IMR-90 (cell line): ENCODE results near the gene ETV6. TPM values are rescaled to one million over a fixed set of nuclear protein-coding genes. Genes with fewer than 3 reads are reported as not detected.
A peak's percentile ranks its signal among the peaks of the same experiment; 100 is the strongest.

ENCODE experiments used
- ATAC-seq: fragments of 200-7000 bp; cut with Tn5 transposase; 2 replicates; pipeline ENCODE4 v1.9.1; 2020; ENCODE audit warnings: low read depth, mild to moderate bottlenecking, moderate library complexity
- BruUV-seq: library from RNA; stranded (reverse); fragments of 400-500 nt; replicated peaks from 2 replicates; lab custom pipeline; 2021; lab: Mats Ljungman, UMichigan
- CTCF ChIA-PET: fragments of 300-600 bp; formaldehyde crosslinking; extraction: SDS; loops from one replicate; lab custom pipeline; 2021; ENCODE audit warnings: antibody characterized with exemption; lab: Yijun Ruan, JAX
- POLR2A ChIA-PET: fragments of 300-600 bp; sonication (Branson Sonifier 250); formaldehyde crosslinking; loops from one replicate; lab custom pipeline; 2022; ENCODE audit warnings: antibody characterized with exemption; ENCODE audit not compliant: unreplicated experiment; lab: Charles Lee
- DNase-seq: peaks from one replicate; pipeline ENCODE4 v3.0.0; 2013
- H2AFZ ChIP-seq: replicated peaks from 2 replicates; pipeline ENCODE3; 2013; ENCODE audit warnings: low read length, mild to moderate bottlenecking; ENCODE audit not compliant: poor library complexity
- H2AK5ac ChIP-seq: 2 replicates; pipeline ENCODE4 v1.6.1; 2013; ENCODE audit warnings: low read depth, low read length, inconsistent platforms
- H2AK9ac ChIP-seq: replicated peaks from 2 replicates; pipeline ENCODE3; 2013; ENCODE audit warnings: mild to moderate bottlenecking, low read depth, low read length, moderate library complexity; ENCODE audit not compliant: poor library complexity
- H2BK120ac ChIP-seq: 2 replicates; pipeline ENCODE4 v1.6.1; 2013; ENCODE audit warnings: low read depth, low read length, inconsistent platforms
- H2BK15ac ChIP-seq: 3 replicates; pipeline ENCODE4 v1.6.1; 2013; ENCODE audit warnings: low read depth, low read length, inconsistent platforms
- H2BK20ac ChIP-seq: 2 replicates; pipeline ENCODE4 v1.6.1; 2013; ENCODE audit warnings: low read depth, mild to moderate bottlenecking, inconsistent platforms, low read length, moderate library complexity
- H2BK5ac ChIP-seq: 2 replicates; pipeline ENCODE4 v1.6.1; 2013; ENCODE audit warnings: mild to moderate bottlenecking, low read depth, low read length, inconsistent platforms; ENCODE audit not compliant: poor library complexity, severe bottlenecking
- H3K14ac ChIP-seq: replicated peaks from 2 replicates; pipeline ENCODE4 v1.6.1; 2013; ENCODE audit warnings: low read depth, low read length, inconsistent platforms
- H3K18ac ChIP-seq: 2 replicates; pipeline ENCODE4 v1.6.1; 2013; ENCODE audit warnings: low read depth, low read length, control low read depth
- H3K23ac ChIP-seq: 2 replicates; pipeline ENCODE4 v1.6.1; 2013; ENCODE audit warnings: low read depth, low read length, inconsistent platforms
- H3K27ac ChIP-seq: 2 replicates; pipeline ENCODE4 v1.5.1; 2013; ENCODE audit warnings: mild to moderate bottlenecking, control low read depth, low read length; ENCODE audit not compliant: insufficient read depth
- H3K27me3 ChIP-seq: 2 replicates; pipeline ENCODE4 v1.6.1; 2013; ENCODE audit warnings: low read length; ENCODE audit not compliant: control insufficient read depth, insufficient read depth
- H3K36me3 ChIP-seq: 2 replicates; pipeline ENCODE4 v1.6.1; 2013; ENCODE audit warnings: low read length, mixed read lengths; ENCODE audit not compliant: control insufficient read depth, insufficient read depth
- H3K4ac ChIP-seq: 2 replicates; pipeline ENCODE4 v1.6.1; 2013; ENCODE audit warnings: low read depth, low read length, inconsistent platforms
- H3K4me1 ChIP-seq: 2 replicates; pipeline ENCODE4 v1.6.1; 2013; ENCODE audit warnings: low read length, mixed read lengths; ENCODE audit not compliant: control insufficient read depth, insufficient read depth
- H3K4me2 ChIP-seq: 2 replicates; pipeline ENCODE4 v1.6.1; 2013; ENCODE audit warnings: low read depth, mild to moderate bottlenecking, control low read depth, low read length, moderate library complexity
- H3K4me3 ChIP-seq: 2 replicates; pipeline ENCODE4 v1.5.1; 2013; ENCODE audit warnings: low read depth, mild to moderate bottlenecking, control low read depth, low read length, moderate library complexity; ENCODE audit not compliant: insufficient read depth
- H3K56ac ChIP-seq: 2 replicates; pipeline ENCODE4 v1.6.1; 2013; ENCODE audit warnings: low read length, inconsistent platforms; ENCODE audit not compliant: insufficient read depth; ENCODE audit errors: extremely low read depth
- H3K79me1 ChIP-seq, 2 experiments: 2 replicates each; pipeline ENCODE4 v1.6.1; 2013; ENCODE audit warnings: low read length in 2 of 2, inconsistent platforms in 1 of 2, low read depth in 1 of 2
- H3K9ac ChIP-seq: 2 replicates; pipeline ENCODE4 v1.6.1; 2013; ENCODE audit warnings: low read depth, low read length, control low read depth
- H3K9me1 ChIP-seq: 2 replicates; pipeline ENCODE4 v1.6.1; 2013; ENCODE audit warnings: low read length, inconsistent platforms; ENCODE audit not compliant: insufficient read depth
- H3K9me3 ChIP-seq: 2 replicates; pipeline ENCODE4 v1.6.1; 2013; ENCODE audit warnings: low read length; ENCODE audit not compliant: control insufficient read depth, insufficient read depth
- H4K20me1 ChIP-seq: 2 replicates; pipeline ENCODE4 v1.6.1; 2013; ENCODE audit warnings: low read length, inconsistent platforms; ENCODE audit not compliant: insufficient read depth
- H4K5ac ChIP-seq: 2 replicates; pipeline ENCODE4 v1.6.1; 2013; ENCODE audit warnings: mild to moderate bottlenecking, low read depth, low read length, control low read depth
- H4K8ac ChIP-seq, 2 experiments: 2 replicates each; pipeline ENCODE4 v1.6.1; 2013; ENCODE audit warnings: low read depth in 2 of 2, low read length in 2 of 2, control low read depth in 1 of 2, inconsistent platforms in 1 of 2
- H4K91ac ChIP-seq: 2 replicates; pipeline ENCODE4 v1.6.1; 2013; ENCODE audit warnings: low read depth, low read length, inconsistent platforms; ENCODE audit not compliant: insufficient read depth
- CEBPB ChIP-seq: IDR thresholded peaks from 2 replicates; pipeline ENCODE4 v1.6.1; 2012; ENCODE audit warnings: low read depth, low read length, improper control_type of control experiment
- CHD1 ChIP-seq: IDR thresholded peaks from 2 replicates; pipeline ENCODE4 v1.6.1; 2012; ENCODE audit warnings: low read depth, low read length, improper control_type of control experiment
- CTCF ChIP-seq: conservative IDR thresholded peaks from 2 replicates; pipeline ENCODE4 v1.5.1; 2012; ENCODE audit warnings: mild to moderate bottlenecking, low read depth, low read length, improper control_type of control experiment
- ELK1 ChIP-seq: fragments of 150-350 bp; IDR thresholded peaks from 2 replicates; pipeline ENCODE4 v1.6.1; 2016; ENCODE audit warnings: low read depth, mild to moderate bottlenecking, low read length, moderate library complexity, borderline replicate concordance
- MAFK ChIP-seq: IDR thresholded peaks from 2 replicates; pipeline ENCODE4 v1.6.1; 2012; ENCODE audit warnings: low read depth, low read length, improper control_type of control experiment
- NFE2L2 ChIP-seq: fragments of 150-350 bp; IDR thresholded peaks from 2 replicates; pipeline ENCODE4 v1.6.1; 2016; ENCODE audit warnings: low read depth, mild to moderate bottlenecking, low read length
- RCOR1 ChIP-seq: IDR thresholded peaks from 2 replicates; pipeline ENCODE4 v1.6.1; 2012; ENCODE audit warnings: mild to moderate bottlenecking, low read length, improper control_type of control experiment; ENCODE audit not compliant: insufficient replicate concordance
- SMC3 ChIP-seq: fragments of 150-350 bp; IDR thresholded peaks from 2 replicates; pipeline ENCODE4 v1.6.1; 2016; ENCODE audit warnings: low read depth, mild to moderate bottlenecking, antibody characterized with exemption, low read length, moderate library complexity
- WGBS, 2 experiments: methylation state at CpG; one replicate each; pipeline versions ENCODE4 v1.1.5 to v1.1.7; 2013; ENCODE audit warnings: missing lambda C conversion rate in 2 of 2; ENCODE audit not compliant: insufficient read length in 1 of 2; ENCODE audit errors: extremely low coverage in 2 of 2; 5-methylcytosine and 5-hydroxymethylcytosine counted together
- dilution Hi-C: fragments of 300-500 bp; cut with HindIII; formaldehyde crosslinking; loops from one replicate; pipeline ENCODE4 v1.14.3; 2018; ENCODE audit warnings: low sequenced_read_pairs; ENCODE audit not compliant: unreplicated experiment
- in situ Hi-C: fragments of 300-500 bp; cut with MboI; formaldehyde crosslinking; loops from 3 replicates; pipeline ENCODE4 v1.14.3; 2019; ENCODE audit warnings: low sequenced_read_pairs, inconsistent platforms, mixed read lengths
- intact Hi-C: fragments of 100-400 bp; cut with micrococcal nuclease; formaldehyde crosslinking; loops from 2 replicates; pipeline ENCODE4 v1.10.0; 2022
- polyA plus RNA-seq, 3 experiments: library from polyadenylated mRNA; depleted of rRNA; stranded (reverse); fragments of >200 nt; gene quantifications; 2 replicates each; pipeline ENCODE4 v1.2.3, GENCODE V29; 2012; ENCODE audit warnings: low replicate concordance in 1 of 3
- total RNA-seq: library from RNA; depleted of rRNA; stranded (reverse); fragments of >200 nt; gene quantifications from 2 replicates; pipeline ENCODE4 v1.2.3, GENCODE V29; 2012

The ETV6 gene
- total and polyA plus RNA-seq, 2 of the 4 experiments (the other 2 are of a cell fraction): 8.4 to 9.9 TPM

- ATAC-seq: no peak
- no peak overlapping the region for H2AFZ ChIP-seq
- no TSS peak for BruUV-seq
- no peaks in the 10 kb centered on the region for H3K9me3 ChIP-seq
- H3K9ac ChIP-seq: no peak overlapping the region
- H3K4me2 ChIP-seq: no peak overlapping the region
- H3K27me3 ChIP-seq: no peaks in the 10 kb centered on the region
- no peak overlapping the region for H4K5ac ChIP-seq
- peaks cover 8% of the 10 kb centered on the region for H3K4me1 ChIP-seq
- peaks cover 51 to 65% of the 10 kb centered on the region in 2 experiments for H3K79me1 ChIP-seq
- H3K23ac ChIP-seq: no peak overlapping the region
- in situ Hi-C loops (no loop called here), intact Hi-C loops (no loop called here), dilution Hi-C loops (no loop called here)
- H3K4ac ChIP-seq: no peak overlapping the region
- no peak for TF ChIP-seq RCOR1
- TF ChIP-seq CHD1: no peak
- TF ChIP-seq SMC3: no peak
- no peak for TF ChIP-seq CTCF
- TF ChIP-seq CEBPB: no peak
- no peak for TF ChIP-seq ELK1
- TF ChIP-seq MAFK: no peak
- no peak for TF ChIP-seq NFE2L2
- no CpG with 5 or more reads among the region's 2 CpGs for WGBS, 2 experiments
- H3K14ac ChIP-seq: peak overlapping the region; percentile 13; the same call in 1 of the 2 replicates
- H3K56ac ChIP-seq: no peak overlapping the region
- H4K91ac ChIP-seq: no peak overlapping the region
- ChIA-PET POLR2A (no interaction called here), CTCF (no interaction called here)
- no peak overlapping the region for H2BK120ac ChIP-seq
- H3K36me3 ChIP-seq: peaks cover 5% of the 10 kb centered on the region
- no peak overlapping the region for H2AK5ac ChIP-seq
- H3K4me3 ChIP-seq: no peak overlapping the region
- no peak overlapping the region for H3K18ac ChIP-seq
- peaks cover 35% of the 10 kb centered on the region for H4K20me1 ChIP-seq
- peaks cover 10% of the 10 kb centered on the region for H3K9me1 ChIP-seq
- H2BK15ac ChIP-seq: no peak overlapping the region; the same call in 2 of the 3 replicates
- H2AK9ac ChIP-seq: no peak overlapping the region
- H4K8ac ChIP-seq: no peak overlapping the region
- no peak overlapping the region for H2BK20ac ChIP-seq
- no peak overlapping the region for H3K27ac ChIP-seq
- no peak overlapping the region for H2BK5ac ChIP-seq
- DNase-seq: no peak
Measured at GRCh38 chr12:11681207-11681606, 31.7 kb downstream of the ETV6 start.
